HG03342 (cell line): ENCODE results near the gene RAB11FIP5.
"Not testable (repeated sequence)": the region's sequence is repeated elsewhere in the genome, so short reads cannot be mapped to it uniquely, and the experiment has no call there.

Experiments used
- ATAC-seq: cut with Tn5 transposase; IDR thresholded peaks from one replicate; pipeline ENCODE4 v1.9.1; 2021; ENCODE audit warnings: mild to moderate bottlenecking, moderate library complexity; ENCODE audit not compliant: unreplicated experiment

The RAB11FIP5 gene

DNA sequence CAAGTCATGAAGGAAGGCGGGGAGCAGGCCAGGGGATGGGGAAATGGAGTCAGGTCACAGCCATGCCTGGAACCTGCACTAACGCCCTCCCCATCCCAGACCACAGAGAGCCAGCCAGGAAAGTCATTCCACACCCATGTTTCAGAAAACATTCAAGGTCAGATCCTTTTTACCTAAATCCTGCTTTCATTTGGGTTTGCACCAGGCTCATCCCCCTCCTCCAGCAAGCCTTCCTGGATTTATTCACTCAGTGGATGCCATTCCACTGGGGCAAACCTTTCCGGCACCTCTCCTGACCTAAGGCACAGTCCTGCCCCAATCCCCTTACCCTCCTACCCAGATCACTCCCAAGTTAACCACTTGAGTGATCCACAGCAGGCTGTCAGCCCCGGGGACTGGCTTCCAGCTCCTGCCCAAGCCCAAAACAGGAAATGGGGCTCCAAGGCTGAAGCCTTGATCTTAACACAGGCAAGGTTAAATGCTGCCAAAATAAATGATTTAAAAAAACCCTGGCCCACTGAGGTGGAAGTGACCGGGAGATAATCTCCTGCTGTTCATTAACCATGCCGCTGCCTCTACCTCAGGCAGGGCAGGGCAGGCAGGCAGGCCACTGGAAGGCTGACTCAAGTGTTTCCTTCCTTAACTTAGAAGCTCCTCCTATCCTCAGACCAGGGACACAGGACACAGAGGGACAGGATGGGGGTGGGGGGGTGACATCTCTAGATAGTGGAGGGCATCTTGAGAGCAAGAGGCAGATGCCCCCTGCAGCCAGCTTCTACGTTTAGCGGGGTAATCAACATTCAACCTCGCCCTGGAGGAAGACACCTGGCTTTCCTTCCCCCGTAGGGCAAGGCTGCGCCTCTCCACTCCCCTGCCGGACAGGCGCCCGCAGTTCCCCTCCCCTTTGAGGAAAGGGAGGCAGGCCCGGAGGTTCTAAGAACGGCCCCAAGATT is 1.4 kb downstream of the RAB11FIP5 start:
- ATAC-seq = no peak

DNA sequence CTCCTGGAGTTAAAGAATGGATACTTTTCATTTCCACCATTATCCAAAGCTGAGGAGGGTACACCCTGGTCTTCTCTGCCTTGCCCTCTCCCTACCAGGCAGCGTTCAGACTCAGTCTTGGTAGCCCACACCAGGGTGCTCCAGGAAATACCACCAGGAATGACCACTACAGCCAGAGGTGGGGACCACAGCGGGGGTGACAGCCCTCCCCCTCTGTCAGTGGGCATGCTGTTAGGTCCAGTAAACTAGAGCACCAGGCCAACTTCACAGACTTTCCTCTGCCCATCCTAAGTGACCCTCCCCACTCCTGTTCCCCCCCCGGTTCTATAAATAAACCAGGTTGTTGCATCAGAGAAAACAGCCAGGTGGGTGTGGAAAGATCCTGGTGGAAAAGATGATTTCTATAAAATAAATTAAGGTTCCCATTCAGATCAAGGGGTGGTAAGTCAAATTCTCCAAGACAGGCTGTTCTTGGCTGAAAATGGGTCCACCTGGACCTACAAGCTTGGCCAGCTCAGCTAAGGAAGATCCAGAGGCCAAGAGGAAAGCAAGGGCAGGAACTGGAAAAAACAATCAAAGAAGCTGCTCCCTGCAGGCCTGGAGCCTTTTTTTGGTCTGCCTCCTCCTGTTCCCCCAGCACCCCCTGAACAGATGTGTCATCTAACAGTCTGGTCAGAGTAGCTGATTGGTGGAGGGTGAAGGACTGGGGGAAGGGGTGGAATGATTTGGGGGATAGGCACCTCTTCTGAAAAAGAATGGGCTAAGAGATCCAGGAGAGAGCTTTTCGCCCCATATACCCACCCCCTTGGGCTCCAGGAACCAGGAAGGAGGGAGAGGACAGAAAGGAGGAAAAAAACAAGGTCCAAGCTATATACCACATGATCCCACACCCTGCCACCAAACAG is 2.3 kb downstream of the RAB11FIP5 start:
- ATAC-seq = no peak

DNA sequence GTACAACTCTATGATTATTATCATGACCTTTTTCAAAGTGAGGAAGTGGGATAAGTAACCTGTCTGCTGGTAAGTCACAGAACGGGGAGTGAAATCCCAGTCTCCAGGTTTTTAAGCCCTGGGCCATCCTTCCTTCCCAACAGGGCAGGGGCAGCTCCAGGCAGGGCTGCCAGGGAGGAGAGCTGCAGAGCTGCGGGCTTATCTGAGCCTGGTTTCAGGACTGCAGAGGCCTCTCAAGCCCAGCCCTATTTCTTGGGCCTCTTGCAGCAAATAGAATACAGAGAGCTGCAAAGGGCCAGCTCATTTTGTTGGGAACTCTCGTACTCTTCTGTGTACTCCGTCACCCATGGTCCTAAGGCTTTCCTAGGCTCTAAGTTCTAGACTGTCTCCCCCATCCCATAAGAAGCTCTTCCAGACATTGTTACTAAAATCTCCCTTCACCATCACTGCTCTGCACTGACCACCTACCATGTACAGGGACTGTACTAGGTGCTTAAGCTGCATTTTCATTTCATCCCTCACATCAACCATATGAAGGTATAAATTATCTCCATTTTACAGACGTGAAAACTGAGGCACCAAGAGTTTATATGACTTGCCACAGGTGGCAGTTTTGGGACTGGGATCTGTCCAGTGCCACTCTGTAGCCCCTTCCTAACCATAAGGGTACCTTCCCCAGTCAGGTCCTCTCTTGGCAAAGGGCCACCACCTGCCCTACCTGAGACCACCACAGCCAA is 3.1 kb downstream of the RAB11FIP5 start:
- ATAC-seq = no peak

DNA sequence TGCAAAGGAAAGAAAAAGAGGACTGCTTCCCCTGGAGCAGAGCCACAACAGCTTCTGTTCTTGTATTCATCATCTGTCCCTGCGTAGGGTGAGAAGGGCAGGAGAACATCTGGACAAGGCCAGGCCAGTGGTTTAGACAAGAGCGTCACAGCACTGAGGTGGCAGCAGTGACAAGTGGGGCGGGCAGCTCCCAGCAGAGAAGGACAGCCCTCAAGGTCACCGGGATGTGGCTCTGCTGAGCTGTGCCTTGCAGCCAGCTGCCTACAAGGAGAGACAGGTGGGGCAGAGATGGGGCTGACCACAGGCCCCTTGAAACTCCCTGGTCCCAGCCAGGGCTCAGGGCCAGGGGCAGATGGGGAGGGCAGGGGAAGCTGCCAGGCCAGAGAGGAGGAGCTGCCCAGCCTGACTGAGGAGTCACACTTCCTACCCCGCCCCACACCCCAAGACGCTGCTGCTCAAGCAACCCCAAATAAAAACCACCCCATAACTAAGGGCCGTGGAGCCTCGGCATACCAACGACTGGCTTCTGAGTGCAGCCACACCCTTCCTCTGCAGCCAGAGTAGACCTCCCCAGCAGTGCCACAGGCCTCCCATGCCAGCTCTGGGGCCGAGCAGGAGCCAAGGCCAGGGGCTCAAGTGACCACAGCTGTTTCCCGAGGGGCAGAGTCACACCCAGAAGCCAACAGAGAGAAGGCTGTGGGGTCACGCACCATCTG is 5.4 kb downstream of the RAB11FIP5 start:
- ATAC-seq = no peak

DNA sequence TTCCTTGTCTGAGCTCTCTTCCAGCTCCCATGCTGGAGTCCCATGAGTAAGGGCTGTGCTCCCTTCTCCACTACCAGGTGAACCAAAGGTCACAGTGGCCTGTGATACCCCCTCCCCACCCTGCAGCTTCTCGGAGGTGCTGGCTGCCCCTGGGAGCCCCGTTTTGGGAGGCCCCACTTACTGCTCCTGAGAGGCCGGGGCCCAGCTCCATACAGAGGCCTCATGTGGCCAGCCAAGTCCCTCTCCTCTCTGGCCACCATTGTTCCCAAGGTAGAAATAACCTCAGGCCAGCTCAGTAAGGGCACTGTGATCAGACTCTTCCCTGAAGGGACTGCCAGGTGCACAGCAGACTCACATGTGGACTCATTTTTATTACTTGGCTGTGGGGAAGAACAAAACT is 6.0 kb downstream of the RAB11FIP5 start:
- no peak for ATAC-seq

DNA sequence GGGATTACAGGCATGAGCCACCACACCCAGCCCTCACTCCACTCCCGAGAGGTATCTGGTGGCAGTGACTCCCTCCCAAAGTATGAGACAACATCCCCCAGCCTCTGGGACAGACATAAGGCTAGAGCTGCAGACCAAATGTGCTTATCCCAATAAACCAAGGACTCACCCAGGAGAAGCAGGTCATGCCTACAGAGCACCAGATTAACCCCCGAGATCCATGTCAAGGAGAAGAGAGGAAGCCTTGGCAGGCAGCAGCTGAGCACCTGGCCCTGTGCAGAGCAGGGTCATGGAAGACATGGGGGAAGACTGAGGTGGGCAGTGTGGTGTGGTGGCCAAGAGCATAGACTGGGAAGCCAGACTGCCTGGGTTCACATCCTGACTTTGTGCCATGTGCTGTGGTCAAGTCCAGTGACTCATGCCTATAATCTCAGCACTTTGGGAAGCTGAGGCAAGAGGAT is 7.2 kb downstream of the RAB11FIP5 start:
- no peak for ATAC-seq

DNA sequence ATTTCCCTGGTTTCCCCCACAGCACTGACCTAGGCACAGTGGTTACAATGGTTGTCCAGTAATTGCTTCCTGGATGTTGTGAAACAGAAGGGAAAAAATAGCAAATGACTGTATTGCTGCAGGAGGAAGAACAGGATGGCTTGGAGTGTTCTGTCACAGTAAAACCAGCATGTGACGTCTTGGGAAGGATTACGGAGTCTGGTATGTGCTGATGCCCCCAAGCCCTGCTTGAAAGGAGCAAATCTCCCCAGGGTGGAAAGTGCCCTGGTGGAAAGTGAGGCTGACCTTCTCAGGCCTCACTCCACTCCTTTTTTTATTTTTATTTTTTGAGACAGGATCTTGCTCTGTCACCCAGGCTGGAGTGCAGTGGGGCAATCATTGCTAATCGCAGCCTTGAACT is 7.8 kb downstream of the RAB11FIP5 start:
- no peak for ATAC-seq

DNA sequence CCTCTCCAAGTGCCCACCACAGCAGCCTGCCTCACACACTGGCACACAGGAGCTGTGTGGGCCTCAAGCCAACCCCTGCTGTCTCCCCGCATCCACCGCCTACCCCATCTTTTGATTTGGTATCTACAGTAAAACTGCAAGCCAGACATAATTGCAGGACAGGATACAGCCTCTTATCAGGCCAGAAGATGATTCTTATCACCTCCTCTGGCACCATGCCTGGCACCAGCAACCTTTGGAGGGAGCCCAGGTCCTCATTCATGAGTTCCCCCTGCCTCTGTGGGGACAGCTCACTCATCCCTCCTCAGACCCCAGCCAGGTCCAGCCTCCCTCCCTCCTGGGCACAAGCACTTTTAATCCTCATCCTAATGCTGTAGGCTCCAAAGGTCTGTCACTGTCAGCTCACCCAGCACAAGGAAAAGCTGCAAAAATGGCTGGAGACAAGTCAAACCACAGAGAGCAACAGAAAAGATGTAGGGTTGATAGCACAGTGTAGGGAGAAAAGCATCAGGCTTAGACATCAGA is 9.7 kb downstream of the RAB11FIP5 start:
- no peak for ATAC-seq

DNA sequence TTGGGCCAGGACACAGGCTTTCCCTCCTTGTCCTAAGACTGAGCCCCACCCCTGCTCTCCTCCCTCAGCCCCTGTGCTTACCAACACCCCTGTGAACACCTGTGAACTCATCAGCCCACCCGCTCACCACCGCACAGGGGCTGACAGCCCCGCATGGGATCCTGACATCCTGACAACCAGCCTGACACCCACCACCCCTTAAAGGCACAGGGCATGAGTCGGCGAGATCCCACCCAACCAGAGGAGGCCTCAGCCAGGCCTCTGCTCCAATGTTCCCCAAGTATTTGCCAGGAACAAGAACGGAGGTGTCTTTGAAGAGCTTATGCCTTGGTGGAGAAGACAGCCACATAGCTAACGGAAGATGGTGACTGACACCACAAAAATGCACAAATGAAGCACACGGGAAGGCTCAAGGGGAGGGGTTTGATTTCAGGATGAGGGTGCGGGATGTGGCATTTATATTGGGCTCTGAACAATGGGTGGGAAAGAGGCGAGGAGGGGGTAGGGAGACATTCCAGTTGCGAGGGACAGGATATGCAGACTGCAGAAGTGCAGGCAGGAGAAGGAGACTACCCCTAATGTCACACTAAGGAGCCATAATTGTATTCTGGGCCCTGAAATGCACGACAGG is 11.0 kb downstream of the RAB11FIP5 start:
- no peak for ATAC-seq

DNA sequence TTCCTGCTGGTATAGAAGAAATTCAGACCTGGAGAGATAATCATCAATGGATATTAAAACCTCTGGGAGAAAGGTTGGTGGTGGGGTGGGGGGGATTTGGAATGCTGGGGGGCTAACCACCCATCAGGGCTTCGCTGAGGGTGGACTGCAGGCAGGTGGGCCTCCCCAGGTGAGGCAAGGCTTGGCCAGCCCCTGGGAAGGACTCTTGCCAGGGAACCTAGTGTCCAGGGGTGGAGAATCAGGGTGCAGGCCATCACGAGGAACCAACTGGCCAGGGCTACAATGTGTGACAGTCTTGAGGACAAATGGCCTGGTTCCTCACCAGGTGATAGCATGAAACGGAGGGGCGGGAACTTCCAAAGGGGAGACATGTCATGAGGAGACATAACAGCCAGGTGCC is 11.8 kb downstream of the RAB11FIP5 start:
- no peak for ATAC-seq

DNA sequence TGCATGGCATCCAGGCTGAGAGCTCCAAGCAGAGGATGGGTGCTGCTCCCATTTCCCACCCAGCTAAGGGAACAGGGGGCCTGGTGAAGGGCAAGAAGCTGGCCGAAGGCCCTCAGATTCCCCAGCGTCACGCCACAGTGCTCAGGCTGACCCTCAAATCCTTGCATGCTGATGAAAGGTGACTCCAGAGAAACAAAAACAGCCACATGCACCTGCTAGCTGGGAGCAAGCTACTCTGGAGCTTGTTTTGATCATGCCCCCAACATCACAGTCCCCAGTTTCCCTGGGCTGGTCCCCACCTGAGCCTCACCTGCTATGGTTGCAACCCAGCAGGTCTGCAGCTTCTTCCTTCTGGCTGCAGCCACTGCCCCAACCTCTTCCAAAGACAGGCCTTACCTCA is 13.3 kb downstream of the RAB11FIP5 start:
- ATAC-seq = no peak

DNA sequence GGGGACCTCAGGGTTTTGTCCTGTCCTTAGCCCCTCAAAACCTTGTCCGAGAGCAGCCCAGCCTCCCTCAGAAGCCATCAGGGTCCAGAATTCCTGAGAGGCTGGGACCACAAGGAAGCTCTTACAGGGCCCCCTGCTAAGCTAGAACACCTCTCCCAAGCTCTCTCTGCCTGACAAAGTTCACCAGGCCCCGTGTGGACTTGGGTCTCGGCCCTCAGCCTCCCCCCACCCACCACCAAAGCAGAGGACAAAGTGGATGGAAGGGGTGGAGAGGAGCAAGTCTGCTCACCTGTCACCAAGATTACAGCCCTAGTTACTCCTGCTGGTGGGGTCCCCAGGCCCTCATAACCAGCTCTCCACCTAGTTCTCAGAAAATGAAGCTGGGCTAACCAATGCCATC is 16.8 kb downstream of the RAB11FIP5 start:
- ATAC-seq = no peak

DNA sequence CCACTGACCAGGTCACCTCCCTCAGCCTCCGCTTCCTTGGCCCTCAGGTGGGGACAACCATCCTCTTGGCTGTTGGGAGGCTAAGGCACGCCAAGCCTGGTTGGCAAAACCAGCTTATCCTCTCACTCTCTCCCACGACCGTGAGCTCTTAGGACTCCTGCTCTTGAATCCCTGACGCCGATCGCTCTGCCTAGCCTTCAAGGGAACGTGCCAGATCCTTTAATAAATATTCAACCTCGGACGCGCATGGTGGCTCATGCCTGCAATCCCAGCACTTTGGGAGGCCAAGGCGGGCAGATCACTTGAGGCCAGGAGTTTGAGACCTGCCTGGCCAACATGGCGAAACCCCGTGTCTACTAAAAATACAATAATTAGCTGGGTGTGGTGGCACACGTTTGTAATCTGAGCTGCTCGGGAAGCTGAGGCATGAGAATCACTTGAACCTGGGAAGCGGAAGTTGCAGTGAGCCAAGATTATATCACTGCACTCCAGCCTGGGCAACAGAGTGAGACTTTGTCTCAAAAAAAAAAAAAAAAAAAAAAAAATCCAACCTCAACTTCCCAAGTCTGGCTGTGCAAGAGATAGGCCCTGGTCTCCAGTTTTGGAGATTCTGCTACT is 19.0 kb downstream of the RAB11FIP5 start:
- not testable (repeated sequence) for ATAC-seq

DNA sequence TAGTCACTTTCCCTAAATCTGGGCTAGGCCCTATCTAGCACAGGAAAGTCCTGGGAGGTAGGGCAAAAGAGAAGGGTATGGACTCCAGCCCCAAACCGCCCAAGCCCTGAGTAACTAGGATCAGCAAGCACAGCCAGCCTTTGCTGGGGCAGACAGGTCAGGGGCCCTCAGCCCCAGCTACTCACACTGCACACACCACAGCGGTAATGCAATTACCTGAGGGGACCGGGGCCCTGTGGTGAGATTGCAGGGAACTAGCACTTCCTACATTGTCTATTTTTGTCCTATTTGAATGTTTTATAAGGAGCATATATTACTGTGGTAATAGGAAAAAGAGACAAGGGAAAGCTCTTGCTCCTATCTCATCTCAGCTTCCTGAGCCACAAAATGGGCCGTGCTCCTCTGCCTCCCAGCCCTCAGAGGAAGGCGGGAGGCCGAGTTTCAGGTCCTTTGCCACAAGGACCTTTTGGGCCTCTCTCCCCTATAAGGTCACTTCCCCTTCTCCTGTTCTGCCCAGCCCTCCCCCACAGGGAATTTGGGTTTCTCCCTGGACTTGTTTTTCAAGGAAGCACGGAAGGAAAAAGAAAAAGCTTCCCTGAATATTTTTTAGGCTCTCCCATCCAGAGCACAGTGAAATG is 20.5 kb downstream of the RAB11FIP5 start:
- no peak for ATAC-seq

DNA sequence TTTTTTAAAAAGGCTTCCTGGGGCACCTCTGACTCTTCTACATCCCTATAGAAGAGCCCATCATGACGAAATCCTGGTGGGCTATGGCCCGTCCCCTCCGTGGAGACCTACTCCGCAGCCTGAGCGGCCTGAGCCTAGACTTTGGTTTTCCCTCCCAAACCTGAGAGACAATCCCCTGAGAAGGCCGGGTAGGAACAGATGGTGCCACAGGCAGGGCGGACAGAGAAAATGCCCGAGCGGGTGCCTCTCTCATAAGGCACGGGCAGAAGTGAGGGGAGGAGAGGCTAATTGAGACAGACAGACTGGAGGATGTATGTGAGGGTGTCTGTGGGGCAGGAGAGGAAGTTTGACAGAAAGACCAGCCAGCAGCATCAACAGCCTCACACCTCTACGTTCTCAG is 21.1 kb downstream of the RAB11FIP5 start:
- ATAC-seq = no peak

DNA sequence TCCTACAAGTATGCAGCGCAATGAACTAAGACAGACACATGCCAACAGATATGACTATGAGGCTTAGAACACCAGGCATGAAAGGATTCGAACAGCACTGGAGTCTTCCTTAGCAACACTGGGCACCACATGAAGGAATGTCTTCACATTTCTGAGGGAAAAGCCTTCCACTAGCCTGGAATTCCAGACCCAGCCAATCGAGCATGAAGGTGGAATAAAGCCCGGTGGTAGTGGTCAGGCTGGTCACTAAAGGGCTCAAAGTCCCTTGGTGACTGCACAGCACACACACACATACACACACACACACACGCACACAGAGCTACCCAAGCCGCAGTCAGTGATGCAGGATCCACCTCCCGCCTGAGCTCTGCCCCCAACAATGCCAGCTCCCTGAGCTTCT is 21.6 kb downstream of the RAB11FIP5 start:
- ATAC-seq = no peak

DNA sequence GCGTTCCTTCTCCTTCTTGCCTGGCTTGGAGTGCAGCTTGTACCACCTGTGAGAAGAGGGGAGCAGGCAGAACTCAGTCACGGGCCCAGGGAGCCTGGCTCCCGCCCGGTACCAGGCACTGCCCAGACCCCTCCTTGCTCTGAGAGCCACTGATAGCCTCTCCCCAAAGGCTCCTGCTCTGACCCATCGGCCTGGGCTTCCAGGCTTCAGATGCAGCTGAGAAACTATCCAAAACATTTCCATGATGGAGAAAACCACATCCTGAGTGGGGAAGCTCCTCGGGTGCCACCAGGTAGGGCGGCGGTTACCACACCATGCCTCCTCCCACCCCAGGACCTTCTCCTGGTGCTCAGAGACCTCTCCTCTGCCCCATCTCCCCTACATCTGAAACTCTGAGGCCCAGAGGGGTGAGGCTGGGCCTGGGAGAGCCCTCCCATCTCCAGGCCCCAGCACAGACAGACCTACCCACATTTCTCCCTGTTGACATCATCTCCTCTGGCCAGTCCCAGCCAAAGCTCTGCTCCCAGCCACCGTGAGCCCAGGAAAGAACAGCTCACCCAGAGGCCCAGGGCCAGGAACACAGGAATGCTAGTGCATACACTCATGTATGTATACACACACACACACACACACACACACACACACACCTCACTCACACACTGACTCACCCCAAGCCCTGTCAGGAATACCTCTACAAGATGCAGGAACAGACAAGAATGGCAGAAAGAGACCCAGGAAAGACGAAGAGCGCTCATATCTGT is 23.3 kb downstream of the RAB11FIP5 start:
- ATAC-seq = no peak

DNA sequence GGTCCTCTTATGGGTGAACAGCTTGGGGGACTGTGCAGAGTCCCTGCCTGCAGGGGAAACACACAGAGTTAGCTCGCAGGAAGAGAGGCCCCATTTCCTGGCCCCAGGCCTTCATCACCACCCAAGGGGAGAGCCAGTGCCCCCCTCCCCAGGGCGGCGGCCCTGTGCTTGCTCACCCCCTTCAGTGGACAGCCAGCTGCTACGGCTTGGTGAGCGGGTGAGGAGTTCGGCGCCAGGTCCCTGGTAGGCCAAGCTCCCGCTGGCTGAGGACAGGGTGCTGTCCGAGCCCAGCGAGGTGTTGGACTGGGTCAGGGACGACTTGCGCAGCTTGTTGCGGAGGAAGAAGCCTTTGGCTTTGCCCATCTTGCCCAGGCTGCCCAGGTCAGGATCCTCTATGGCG is 24.0 kb downstream of the RAB11FIP5 start:
- ATAC-seq = no peak
